ENCODE measurements around the gene KLF1.

- TF ChIP-seq, protein P1, sequence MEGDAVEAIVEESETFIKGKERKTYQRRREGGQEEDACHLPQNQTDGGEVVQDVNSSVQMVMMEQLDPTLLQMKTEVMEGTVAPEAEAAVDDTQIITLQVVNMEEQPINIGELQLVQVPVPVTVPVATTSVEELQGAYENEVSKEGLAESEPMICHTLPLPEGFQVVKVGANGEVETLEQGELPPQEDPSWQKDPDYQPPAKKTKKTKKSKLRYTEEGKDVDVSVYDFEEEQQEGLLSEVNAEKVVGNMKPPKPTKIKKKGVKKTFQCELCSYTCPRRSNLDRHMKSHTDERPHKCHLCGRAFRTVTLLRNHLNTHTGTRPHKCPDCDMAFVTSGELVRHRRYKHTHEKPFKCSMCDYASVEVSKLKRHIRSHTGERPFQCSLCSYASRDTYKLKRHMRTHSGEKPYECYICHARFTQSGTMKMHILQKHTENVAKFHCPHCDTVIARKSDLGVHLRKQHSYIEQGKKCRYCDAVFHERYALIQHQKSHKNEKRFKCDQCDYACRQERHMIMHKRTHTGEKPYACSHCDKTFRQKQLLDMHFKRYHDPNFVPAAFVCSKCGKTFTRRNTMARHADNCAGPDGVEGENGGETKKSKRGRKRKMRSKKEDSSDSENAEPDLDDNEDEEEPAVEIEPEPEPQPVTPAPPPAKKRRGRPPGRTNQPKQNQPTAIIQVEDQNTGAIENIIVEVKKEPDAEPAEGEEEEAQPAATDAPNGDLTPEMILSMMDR (IDR thresholded peaks at IDR 0.05 in 4 of 5, conservative IDR thresholded peaks at IDR 0.05 in 1 of 5) = no peak
- no peak for TF ChIP-seq POLR2A (IDR thresholded peaks at IDR 0.05)
Observed at GRCh38 chr19:12875086-12875485, 11.9 kb downstream of the KLF1 start.
